ENCODE data around the gene ANKRD35. TPM values are rescaled to one million over a fixed set of nuclear protein-coding genes. Genes with fewer than 3 reads are reported as not detected.

The ANKRD35 gene
- total and polyA plus RNA-seq, 9 of the 15 experiments (the other 6 are each of a cell fraction or from before 2014, with no cell fraction given) = 0.07 to 0.14 (median 0.07) TPM; not detected in 5

GRCh38 chr1:145845514-145846161 is 40.0 kb downstream of the ANKRD35 start, which contains the start of gene NUDT17 (continued):
- TF ChIP-seq, protein P1, sequence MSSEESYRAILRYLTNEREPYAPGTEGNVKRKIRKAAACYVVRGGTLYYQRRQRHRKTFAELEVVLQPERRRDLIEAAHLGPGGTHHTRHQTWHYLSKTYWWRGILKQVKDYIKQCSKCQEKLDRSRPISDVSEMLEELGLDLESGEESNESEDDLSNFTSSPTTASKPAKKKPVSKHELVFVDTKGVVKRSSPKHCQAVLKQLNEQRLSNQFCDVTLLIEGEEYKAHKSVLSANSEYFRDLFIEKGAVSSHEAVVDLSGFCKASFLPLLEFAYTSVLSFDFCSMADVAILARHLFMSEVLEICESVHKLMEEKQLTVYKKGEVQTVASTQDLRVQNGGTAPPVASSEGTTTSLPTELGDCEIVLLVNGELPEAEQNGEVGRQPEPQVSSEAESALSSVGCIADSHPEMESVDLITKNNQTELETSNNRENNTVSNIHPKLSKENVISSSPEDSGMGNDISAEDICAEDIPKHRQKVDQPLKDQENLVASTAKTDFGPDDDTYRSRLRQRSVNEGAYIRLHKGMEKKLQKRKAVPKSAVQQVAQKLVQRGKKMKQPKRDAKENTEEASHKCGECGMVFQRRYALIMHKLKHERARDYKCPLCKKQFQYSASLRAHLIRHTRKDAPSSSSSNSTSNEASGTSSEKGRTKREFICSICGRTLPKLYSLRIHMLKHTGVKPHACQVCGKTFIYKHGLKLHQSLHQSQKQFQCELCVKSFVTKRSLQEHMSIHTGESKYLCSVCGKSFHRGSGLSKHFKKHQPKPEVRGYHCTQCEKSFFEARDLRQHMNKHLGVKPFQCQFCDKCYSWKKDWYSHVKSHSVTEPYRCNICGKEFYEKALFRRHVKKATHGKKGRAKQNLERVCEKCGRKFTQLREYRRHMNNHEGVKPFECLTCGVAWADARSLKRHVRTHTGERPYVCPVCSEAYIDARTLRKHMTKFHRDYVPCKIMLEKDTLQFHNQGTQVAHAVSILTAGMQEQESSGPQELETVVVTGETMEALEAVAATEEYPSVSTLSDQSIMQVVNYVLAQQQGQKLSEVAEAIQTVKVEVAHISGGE (CRISPR knock-in tag; IDR thresholded peaks at IDR 0.05) = peak in 2 of 3 experiments; percentile 45 to 86; a peak in 3 of 6 replicates
- TF ChIP-seq THRA (IDR thresholded peaks at IDR 0.05) = no peak
- TF ChIP-seq RBM15 (IDR thresholded peaks at IDR 0.05; ENCODE audit: insufficient read depth, low read length) = no peak
